Activated CD4-positive, alpha-beta T cell treated with anti-CD3 and anti-CD28 coated beads for 4 hours (primary cell): ENCODE measurements around the gene ATF3.

Experiments used
- DNase-seq, 2 donors: peaks; one replicate each; pipeline ENCODE4 v3.0.0-alpha.2; 2020

ATF3 gene

GRCh38 chr1:212587016-212587887, 21.3 kb upstream of the ATF3 start:
- no peak for DNase-seq

GRCh38 chr1:212587888-212588510, 20.6 kb upstream of the ATF3 start:
- no peak for DNase-seq

GRCh38 chr1:212589446-212589845, 19.1 kb upstream of the ATF3 start:
- no peak for DNase-seq

GRCh38 chr1:212591922-212592321, 16.6 kb upstream of the ATF3 start:
- DNase-seq: no peak

- DNase-seq: no peak
Measured at GRCh38 chr1:212593821-212594251, 14.7 kb upstream of the ATF3 start.

- no peak for DNase-seq
Measured at GRCh38 chr1:212594640-212595039, 13.9 kb upstream of the ATF3 start.

GRCh38 chr1:212595229-212595628, 13.3 kb upstream of the ATF3 start:
- DNase-seq: no peak

GRCh38 chr1:212595787-212596714, 12.5 kb upstream of the ATF3 start:
- peak; percentile 55 to 57 for DNase-seq

GRCh38 chr1:212596798-212597197, 11.8 kb upstream of the ATF3 start:
- DNase-seq: no peak

- DNase-seq: no peak
Measured at GRCh38 chr1:212597487-212597886, 11.1 kb upstream of the ATF3 start.

GRCh38 chr1:212600071-212600915, 8.3 kb upstream of the ATF3 start:
- DNase-seq: no peak

GRCh38 chr1:212600980-212601379, 7.6 kb upstream of the ATF3 start:
- no peak for DNase-seq

- no peak for DNase-seq
Measured at GRCh38 chr1:212601524-212601923, 7.0 kb upstream of the ATF3 start.

GRCh38 chr1:212605441-212606394, 2.8 kb upstream of the ATF3 start:
- DNase-seq: no peak

GRCh38 chr1:212606395-212607205, 2.0 kb upstream of the ATF3 start:
- peak; percentile 57 to 59 for DNase-seq

GRCh38 chr1:212607206-212607912, 1.2 kb upstream of the ATF3 start:
- DNase-seq: no peak

GRCh38 chr1:212607913-212608391, 609 bp upstream of the ATF3 start:
- peak in 1 of 2 donors; percentile 12 for DNase-seq

- DNase-seq: peak; percentile 45 to 52
Measured at GRCh38 chr1:212608959-212609700, 569 bp downstream of the ATF3 start.
